MM.1S (cell line): ENCODE data around the gene CNBD2.

Experiments used
- DNase-seq: peaks from one replicate; pipeline ENCODE4 v3.0.0-alpha.2; 2015
- H2AFZ ChIP-seq: fragments of 300-600 bp; sonication (generic); 2 replicates; pipeline ENCODE4 v1.6.0; 2016; ENCODE audit warnings: antibody characterized with exemption, low read length
- H3F3A ChIP-seq: fragments of 300-600 bp; sonication (generic); 2 replicates; pipeline ENCODE4 v1.6.1; 2016; ENCODE audit warnings: mild to moderate bottlenecking, antibody characterized with exemption, low read length, moderate library complexity, mixed read lengths; ENCODE audit not compliant: insufficient read depth
- H3K27ac ChIP-seq: fragments of 300-600 bp; sonication (generic); 2 replicates; pipeline ENCODE4 v1.5.1; 2016; ENCODE audit warnings: mild to moderate bottlenecking, low read length
- H3K27me3 ChIP-seq: fragments of 300-600 bp; sonication (generic); replicated peaks from 2 replicates; pipeline ENCODE4 v1.6.0; 2016; ENCODE audit warnings: low read length; ENCODE audit not compliant: insufficient read depth
- H3K36me3 ChIP-seq: fragments of 300-600 bp; sonication (generic); replicated peaks from 2 replicates; pipeline ENCODE4 v1.6.1; 2016; ENCODE audit warnings: mild to moderate bottlenecking, low read length, mixed read lengths; ENCODE audit not compliant: insufficient read depth
- H3K4me1 ChIP-seq: fragments of 300-600 bp; sonication (generic); 2 replicates; pipeline ENCODE4 v1.6.1; 2016; ENCODE audit warnings: low read length, mixed read lengths
- H3K4me2 ChIP-seq: fragments of 300-600 bp; sonication (generic); 2 replicates; pipeline ENCODE4 v1.6.0; 2016; ENCODE audit warnings: low read depth, low read length
- H3K4me3 ChIP-seq: fragments of 300-600 bp; sonication (generic); 2 replicates; pipeline ENCODE4 v1.5.1; 2016; ENCODE audit warnings: low read length, mixed read lengths
- H3K79me2 ChIP-seq: fragments of 300-600 bp; sonication (generic); 2 replicates; pipeline ENCODE4 v1.6.1; 2016; ENCODE audit warnings: mixed run types, low read length, mixed read lengths
- H3K9ac ChIP-seq: fragments of 300-600 bp; sonication (generic); 2 replicates; pipeline ENCODE4 v1.6.1; 2016; ENCODE audit warnings: low read length, mixed read lengths
- H3K9me2 ChIP-seq: fragments of 300-600 bp; sonication (generic); replicated peaks from 2 replicates; pipeline ENCODE4 v1.6.1; 2016; ENCODE audit warnings: mild to moderate bottlenecking, low read length, mixed read lengths; ENCODE audit not compliant: insufficient read depth
- H3K9me3 ChIP-seq: fragments of 300-600 bp; sonication (generic); replicated peaks from 2 replicates; pipeline ENCODE4 v1.6.1; 2016; ENCODE audit warnings: mild to moderate bottlenecking, low read length, mixed read lengths; ENCODE audit not compliant: insufficient read depth
- H4K20me1 ChIP-seq: fragments of 300-600 bp; sonication (generic); 2 replicates; pipeline ENCODE4 v1.6.1; 2016; ENCODE audit warnings: mild to moderate bottlenecking, low read length, moderate library complexity, mixed read lengths; ENCODE audit not compliant: insufficient read depth
- EZH2 ChIP-seq: fragments of 300-600 bp; sonication (generic); optimal IDR thresholded peaks from 2 replicates; pipeline ENCODE3; 2017; ENCODE audit warnings: low read depth, mild to moderate bottlenecking, antibody characterized with exemption, low read length, mixed read lengths
- EZH2phosphoT487 ChIP-seq: fragments of 300-600 bp; sonication (generic); IDR thresholded peaks from 2 replicates; pipeline ENCODE4 v1.6.1; 2018; ENCODE audit warnings: antibody characterized with exemption, low read length
- TF ChIP-seq, protein P1 (sequence below): fragments of 300-600 bp; sonication (generic); IDR thresholded peaks from 2 replicates; pipeline ENCODE4 v1.5.1; 2016; ENCODE audit warnings: antibody characterized with exemption, low read length, mixed read lengths

The CNBD2 gene

GRCh38 chr20:35971981-35972380 is 3.6 kb downstream of the CNBD2 start:
- no peak for DNase-seq
- no peaks in the 10 kb centered on the region for H3K9me2 ChIP-seq
- 0 out of 2 replicates have a peak, but pooled peaks cover 5% of the 10 kb centered on the region for H3F3A ChIP-seq
- H3K4me3 ChIP-seq = no peak overlapping the region
- H2AFZ ChIP-seq = no peak overlapping the region
- no peaks in the 10 kb centered on the region for H3K27me3 ChIP-seq
- TF ChIP-seq EZH2phosphoT487 = no peak
- TF ChIP-seq, protein P1, sequence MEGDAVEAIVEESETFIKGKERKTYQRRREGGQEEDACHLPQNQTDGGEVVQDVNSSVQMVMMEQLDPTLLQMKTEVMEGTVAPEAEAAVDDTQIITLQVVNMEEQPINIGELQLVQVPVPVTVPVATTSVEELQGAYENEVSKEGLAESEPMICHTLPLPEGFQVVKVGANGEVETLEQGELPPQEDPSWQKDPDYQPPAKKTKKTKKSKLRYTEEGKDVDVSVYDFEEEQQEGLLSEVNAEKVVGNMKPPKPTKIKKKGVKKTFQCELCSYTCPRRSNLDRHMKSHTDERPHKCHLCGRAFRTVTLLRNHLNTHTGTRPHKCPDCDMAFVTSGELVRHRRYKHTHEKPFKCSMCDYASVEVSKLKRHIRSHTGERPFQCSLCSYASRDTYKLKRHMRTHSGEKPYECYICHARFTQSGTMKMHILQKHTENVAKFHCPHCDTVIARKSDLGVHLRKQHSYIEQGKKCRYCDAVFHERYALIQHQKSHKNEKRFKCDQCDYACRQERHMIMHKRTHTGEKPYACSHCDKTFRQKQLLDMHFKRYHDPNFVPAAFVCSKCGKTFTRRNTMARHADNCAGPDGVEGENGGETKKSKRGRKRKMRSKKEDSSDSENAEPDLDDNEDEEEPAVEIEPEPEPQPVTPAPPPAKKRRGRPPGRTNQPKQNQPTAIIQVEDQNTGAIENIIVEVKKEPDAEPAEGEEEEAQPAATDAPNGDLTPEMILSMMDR = no peak
- no peak for TF ChIP-seq EZH2
- H3K9ac ChIP-seq = no peak overlapping the region
- H3K4me1 ChIP-seq = 0 out of 2 replicates have a peak, but pooled peaks cover 4% of the 10 kb centered on the region
- H3K9me3 ChIP-seq = no peaks in the 10 kb centered on the region
- H3K36me3 ChIP-seq = no peaks in the 10 kb centered on the region
- H4K20me1 ChIP-seq = no peaks in the 10 kb centered on the region
- no peak overlapping the region for H3K27ac ChIP-seq
- H3K79me2 ChIP-seq = no peaks in the 10 kb centered on the region
- H3K4me2 ChIP-seq = no peak overlapping the region

DNA sequence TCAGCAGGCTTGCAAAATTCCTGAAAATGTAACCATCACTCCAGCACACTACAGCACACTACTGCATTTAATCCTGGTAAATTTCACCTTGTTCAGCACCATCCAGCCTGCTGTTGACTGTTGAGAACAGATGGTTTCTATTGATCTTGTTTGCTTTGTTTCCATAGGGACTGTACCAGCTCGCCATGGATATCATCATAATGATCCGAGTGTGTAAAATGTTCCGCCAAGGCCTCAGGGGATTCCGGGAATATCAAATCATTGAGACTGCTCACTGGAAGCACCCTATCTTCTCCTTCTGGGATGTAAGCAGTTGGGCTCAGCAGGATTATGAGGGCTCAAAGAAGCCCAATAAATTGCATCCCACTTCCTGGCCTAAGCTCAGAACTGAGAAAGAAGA is 4.1 kb downstream of the CNBD2 start:
- H3K79me2 ChIP-seq = no peaks in the 10 kb centered on the region
- H3K4me3 ChIP-seq = no peak overlapping the region
- 0 out of 2 replicates have a peak, but pooled peaks cover 5% of the 10 kb centered on the region for H3F3A ChIP-seq
- no peak overlapping the region for H2AFZ ChIP-seq
- H3K9me2 ChIP-seq = no peaks in the 10 kb centered on the region
- no peaks in the 10 kb centered on the region for H4K20me1 ChIP-seq
- no peak overlapping the region for H3K9ac ChIP-seq
- TF ChIP-seq, protein P1 = no peak
- TF ChIP-seq EZH2phosphoT487 = no peak
- TF ChIP-seq EZH2 = no peak
- H3K4me1 ChIP-seq = 0 out of 2 replicates have a peak, but pooled peaks cover 4% of the 10 kb centered on the region
- H3K9me3 ChIP-seq = no peaks in the 10 kb centered on the region
- no peak for DNase-seq
- H3K27ac ChIP-seq = no peak overlapping the region
- no peaks in the 10 kb centered on the region for H3K36me3 ChIP-seq
- no peaks in the 10 kb centered on the region for H3K27me3 ChIP-seq
- no peak overlapping the region for H3K4me2 ChIP-seq

GRCh38 chr20:35974256-35974655 is 5.9 kb downstream of the CNBD2 start:
- Histone ChIP-seq H4K20me1 (no peaks in the 10 kb centered on the region), H3K27ac (no peak overlapping the region), H3K9me2 (no peaks in the 10 kb centered on the region), H3K9ac (no peak overlapping the region), H3K4me2 (no peak overlapping the region), H3K79me2 (no peaks in the 10 kb centered on the region), H3F3A (0 out of 2 replicates have a peak, but pooled peaks cover 5% of the 10 kb centered on the region), H2AFZ (no peak overlapping the region), H3K36me3 (no peaks in the 10 kb centered on the region), H3K4me1 (0 out of 2 replicates have a peak, but pooled peaks cover 4% of the 10 kb centered on the region), H3K4me3 (no peak overlapping the region), H3K27me3 (no peaks in the 10 kb centered on the region), H3K9me3 (no peaks in the 10 kb centered on the region)
- DNase-seq = no peak
- TF ChIP-seq, protein P1 = no peak
- TF ChIP-seq EZH2 (no peak), EZH2phosphoT487 (no peak)
